ENCODE measurements around the gene GABRD.

GRCh38 chr1:2067981-2068380 lies 48.8 kb downstream of the GABRD start:
- TF ChIP-seq SIN3A (IDR thresholded peaks at IDR 0.05; ENCODE audit: borderline replicate concordance, insufficient read depth, low read length) (no peak), POLR2AphosphoS5 (IDR thresholded peaks at IDR 0.05; ENCODE audit: low read depth, low read length) (no peak), FOXP2 (optimal IDR thresholded peaks at IDR 0.05; ENCODE audit: borderline replicate concordance, extremely low read depth, extremely low read length, insufficient read depth) (no peak), TAF1 (IDR thresholded peaks at IDR 0.05; ENCODE audit: borderline replicate concordance, insufficient read depth, low read length) (no peak)
- TF ChIP-seq, protein P1, sequence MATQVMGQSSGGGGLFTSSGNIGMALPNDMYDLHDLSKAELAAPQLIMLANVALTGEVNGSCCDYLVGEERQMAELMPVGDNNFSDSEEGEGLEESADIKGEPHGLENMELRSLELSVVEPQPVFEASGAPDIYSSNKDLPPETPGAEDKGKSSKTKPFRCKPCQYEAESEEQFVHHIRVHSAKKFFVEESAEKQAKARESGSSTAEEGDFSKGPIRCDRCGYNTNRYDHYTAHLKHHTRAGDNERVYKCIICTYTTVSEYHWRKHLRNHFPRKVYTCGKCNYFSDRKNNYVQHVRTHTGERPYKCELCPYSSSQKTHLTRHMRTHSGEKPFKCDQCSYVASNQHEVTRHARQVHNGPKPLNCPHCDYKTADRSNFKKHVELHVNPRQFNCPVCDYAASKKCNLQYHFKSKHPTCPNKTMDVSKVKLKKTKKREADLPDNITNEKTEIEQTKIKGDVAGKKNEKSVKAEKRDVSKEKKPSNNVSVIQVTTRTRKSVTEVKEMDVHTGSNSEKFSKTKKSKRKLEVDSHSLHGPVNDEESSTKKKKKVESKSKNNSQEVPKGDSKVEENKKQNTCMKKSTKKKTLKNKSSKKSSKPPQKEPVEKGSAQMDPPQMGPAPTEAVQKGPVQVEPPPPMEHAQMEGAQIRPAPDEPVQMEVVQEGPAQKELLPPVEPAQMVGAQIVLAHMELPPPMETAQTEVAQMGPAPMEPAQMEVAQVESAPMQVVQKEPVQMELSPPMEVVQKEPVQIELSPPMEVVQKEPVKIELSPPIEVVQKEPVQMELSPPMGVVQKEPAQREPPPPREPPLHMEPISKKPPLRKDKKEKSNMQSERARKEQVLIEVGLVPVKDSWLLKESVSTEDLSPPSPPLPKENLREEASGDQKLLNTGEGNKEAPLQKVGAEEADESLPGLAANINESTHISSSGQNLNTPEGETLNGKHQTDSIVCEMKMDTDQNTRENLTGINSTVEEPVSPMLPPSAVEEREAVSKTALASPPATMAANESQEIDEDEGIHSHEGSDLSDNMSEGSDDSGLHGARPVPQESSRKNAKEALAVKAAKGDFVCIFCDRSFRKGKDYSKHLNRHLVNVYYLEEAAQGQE (IDR thresholded peaks at IDR 0.05; ENCODE audit: insufficient read depth in 1 of 2, low read depth in 2 of 2, low read length in 2 of 2) = no peak

All from PFSK-1 (cell line).